ENCODE results near the gene KLRF1.
A peak's percentile ranks its signal among the peaks of the same experiment; 100 is the strongest.

The KLRF1 gene

DNA sequence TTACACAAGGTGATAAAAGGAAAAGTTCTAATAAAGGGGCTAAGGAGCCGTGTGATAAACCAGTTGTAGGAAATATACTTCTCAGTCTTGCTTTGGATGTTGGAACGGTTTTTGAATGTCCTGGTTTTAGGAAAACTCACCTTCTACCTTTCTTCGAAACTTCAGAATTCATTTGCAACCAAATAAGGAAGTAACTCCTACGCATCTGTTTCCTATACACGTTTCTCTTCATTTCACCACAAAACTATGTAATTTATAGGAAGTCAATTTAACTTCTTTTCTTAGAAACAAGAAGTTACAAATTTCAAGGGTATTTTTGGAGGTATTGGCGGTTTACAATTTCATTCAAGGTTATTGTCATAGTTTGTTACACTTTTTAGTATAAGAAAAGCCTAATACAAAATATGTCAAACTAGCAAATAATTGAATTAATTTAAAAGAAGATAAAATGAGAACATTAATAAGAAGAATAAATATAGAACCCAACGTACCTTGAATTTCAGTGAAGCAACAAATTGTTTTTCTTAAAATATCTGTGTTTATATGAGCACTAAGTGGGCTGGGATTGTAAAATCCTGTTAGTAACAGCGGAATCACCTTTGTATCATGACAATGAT lies 33.4 kb upstream of the KLRF1 start:
- FAIRE-seq: peak; percentile 70
- DNase-seq (ENCODE audit: insufficient read length): no peak
- TF ChIP-seq POLR2AphosphoS5 (IDR thresholded peaks at IDR 0.05; ENCODE audit: low read depth, low read length) (no peak), POLR2A (IDR thresholded peaks at IDR 0.05; ENCODE audit: low read depth, low read length) (no peak), TAF1 (IDR thresholded peaks at IDR 0.05; ENCODE audit: borderline replicate concordance, low read depth, low read length) (no peak)

DNA sequence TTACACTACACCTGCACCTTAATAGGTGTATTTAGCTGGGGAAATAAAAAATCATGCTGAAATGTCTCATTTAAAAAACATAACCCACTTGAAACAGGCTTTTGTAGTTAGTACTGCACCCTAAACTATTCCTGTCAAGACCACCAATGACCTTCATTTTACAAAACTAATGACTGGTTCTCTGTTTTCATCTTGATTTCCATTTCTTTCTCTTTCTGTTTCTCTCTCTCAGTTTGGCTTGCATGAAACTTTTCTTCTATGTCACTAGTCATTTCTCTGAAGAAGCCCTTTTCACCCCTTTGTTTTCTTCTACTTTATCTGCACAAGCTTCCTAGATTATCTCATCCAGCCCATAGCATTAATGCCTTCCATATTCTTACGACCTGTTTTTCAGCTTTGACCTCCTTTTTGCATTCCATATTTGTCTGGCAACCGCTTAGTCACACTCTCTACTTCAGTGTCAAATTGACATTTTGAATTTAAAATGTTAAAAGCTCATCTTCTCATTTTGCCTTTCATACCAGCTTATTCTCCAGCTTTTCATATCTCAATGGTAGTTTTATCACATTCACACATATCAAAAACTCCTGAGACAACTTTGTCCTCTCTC lies 32.7 kb upstream of the KLRF1 start:
- FAIRE-seq: no peak
- TF ChIP-seq POLR2A (IDR thresholded peaks at IDR 0.05; ENCODE audit: low read depth, low read length): no peak
- no peak for TF ChIP-seq POLR2AphosphoS5 (IDR thresholded peaks at IDR 0.05; ENCODE audit: low read depth, low read length)
- no peak for TF ChIP-seq TAF1 (IDR thresholded peaks at IDR 0.05; ENCODE audit: borderline replicate concordance, low read depth, low read length)
- no peak for DNase-seq (ENCODE audit: insufficient read length)

DNA sequence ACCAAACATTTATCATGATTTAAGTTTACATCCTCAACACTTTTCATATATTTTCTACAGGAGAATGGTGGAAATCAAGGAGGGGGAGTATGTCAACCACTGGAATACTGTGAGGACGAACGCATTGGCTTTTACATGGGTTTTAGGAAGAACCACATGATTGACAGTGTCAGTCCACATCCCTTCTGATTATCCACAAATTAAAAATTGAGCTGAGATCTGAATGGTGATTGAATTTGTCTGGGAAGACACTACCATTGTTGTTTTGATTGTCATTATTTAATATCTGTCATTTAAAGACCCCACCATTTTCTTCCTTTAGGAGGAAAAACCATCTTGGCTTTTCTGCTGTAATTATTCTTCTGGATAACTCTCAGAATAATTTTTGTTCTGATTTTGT lies 31.3 kb upstream of the KLRF1 start:
- FAIRE-seq: peak; percentile 71
- no peak for DNase-seq (ENCODE audit: insufficient read length)
- TF ChIP-seq POLR2A (IDR thresholded peaks at IDR 0.05; ENCODE audit: low read depth, low read length) (no peak), TAF1 (IDR thresholded peaks at IDR 0.05; ENCODE audit: borderline replicate concordance, low read depth, low read length) (no peak), POLR2AphosphoS5 (IDR thresholded peaks at IDR 0.05; ENCODE audit: low read depth, low read length) (no peak)

DNA sequence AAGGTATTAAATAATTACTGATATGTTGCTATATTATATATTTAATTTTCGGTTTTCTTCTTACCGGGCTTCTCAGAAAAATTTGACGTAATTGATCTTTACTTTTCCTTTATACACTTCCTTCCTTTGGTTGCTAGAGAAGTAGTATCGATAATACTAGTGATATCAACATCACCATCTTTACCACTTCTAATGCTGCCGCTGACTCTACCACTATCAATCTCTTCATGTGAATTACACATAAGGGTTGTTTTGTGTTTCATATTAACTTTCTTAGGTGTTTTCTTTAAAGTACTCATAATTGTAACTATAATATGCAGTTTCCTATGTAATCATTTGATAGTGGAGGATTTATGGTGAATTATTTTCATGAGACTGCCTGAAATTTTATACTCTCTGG lies 30.9 kb upstream of the KLRF1 start:
- no peak for FAIRE-seq
- DNase-seq (ENCODE audit: insufficient read length): no peak
- TF ChIP-seq POLR2AphosphoS5 (IDR thresholded peaks at IDR 0.05; ENCODE audit: low read depth, low read length): no peak
- TF ChIP-seq TAF1 (IDR thresholded peaks at IDR 0.05; ENCODE audit: borderline replicate concordance, low read depth, low read length): no peak
- TF ChIP-seq POLR2A (IDR thresholded peaks at IDR 0.05; ENCODE audit: low read depth, low read length): no peak

DNA sequence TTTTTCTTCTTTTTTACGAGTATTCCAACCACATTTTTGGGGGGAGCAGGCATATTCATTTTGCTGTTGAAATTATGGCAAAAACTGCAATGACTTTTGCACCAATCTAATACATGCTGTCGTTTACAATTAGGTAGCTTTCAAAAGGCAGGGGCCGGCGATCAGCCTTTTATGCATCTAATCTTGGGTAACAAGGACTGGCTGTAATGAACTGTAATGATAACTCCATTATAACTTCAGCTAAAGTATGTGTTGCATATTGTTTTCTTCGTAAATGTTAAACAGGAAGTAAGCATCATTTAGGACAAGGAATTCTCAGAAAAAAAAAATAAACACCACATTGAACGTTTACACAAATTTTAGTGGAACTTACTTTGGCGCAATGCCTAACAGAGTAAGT lies 30.3 kb upstream of the KLRF1 start:
- no peak for DNase-seq (ENCODE audit: insufficient read length)
- peak; percentile 17 for FAIRE-seq
- no peak for TF ChIP-seq TAF1 (IDR thresholded peaks at IDR 0.05; ENCODE audit: borderline replicate concordance, low read depth, low read length)
- TF ChIP-seq POLR2A (IDR thresholded peaks at IDR 0.05; ENCODE audit: low read depth, low read length): no peak
- TF ChIP-seq POLR2AphosphoS5 (IDR thresholded peaks at IDR 0.05; ENCODE audit: low read depth, low read length): no peak

DNA sequence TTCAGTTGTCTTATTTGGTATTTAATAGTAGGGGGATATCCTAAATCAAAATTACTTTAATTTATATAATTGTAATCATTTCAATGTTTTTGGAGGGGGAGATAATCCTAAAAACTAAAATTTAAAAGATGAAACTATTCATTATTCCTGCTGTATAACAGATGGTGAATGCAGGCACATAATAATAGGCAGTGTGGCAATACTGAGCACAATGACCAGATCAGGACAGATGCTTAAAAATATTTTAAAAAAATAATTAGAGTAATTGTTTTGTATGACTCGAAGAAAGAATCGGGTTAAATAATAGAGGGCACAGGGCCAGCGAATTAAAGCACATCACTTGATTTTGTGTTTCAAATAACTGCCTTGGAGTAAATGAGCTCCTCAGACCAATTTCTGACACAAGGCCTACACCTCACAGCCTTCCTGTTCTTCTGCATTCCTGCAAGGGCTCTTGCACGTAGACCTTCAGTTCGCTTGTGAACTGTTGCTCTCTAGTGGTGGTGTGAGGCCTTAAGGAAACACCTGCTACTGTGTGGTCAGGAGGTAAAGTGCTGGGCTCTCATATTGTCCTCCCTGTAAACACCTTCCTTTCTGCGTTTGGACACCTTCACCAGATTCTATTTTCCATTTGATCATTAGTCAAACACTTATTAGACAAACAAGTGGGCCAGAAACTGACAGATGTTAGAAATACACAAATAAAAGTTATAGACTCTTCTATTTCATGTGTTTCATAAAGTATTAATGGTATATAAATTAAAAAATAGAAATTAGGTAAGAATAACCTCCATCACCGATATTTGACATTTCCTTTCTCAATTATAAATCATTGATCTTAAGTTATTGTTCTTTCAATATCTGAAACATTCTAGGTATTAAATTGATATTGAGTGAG lies 29.3 kb upstream of the KLRF1 start:
- no peak for TF ChIP-seq TAF1 (IDR thresholded peaks at IDR 0.05; ENCODE audit: borderline replicate concordance, low read depth, low read length)
- no peak for TF ChIP-seq POLR2AphosphoS5 (IDR thresholded peaks at IDR 0.05; ENCODE audit: low read depth, low read length)
- no peak for TF ChIP-seq POLR2A (IDR thresholded peaks at IDR 0.05; ENCODE audit: low read depth, low read length)
- peak; percentile 93 for FAIRE-seq
- no peak for DNase-seq (ENCODE audit: insufficient read length)

DNA sequence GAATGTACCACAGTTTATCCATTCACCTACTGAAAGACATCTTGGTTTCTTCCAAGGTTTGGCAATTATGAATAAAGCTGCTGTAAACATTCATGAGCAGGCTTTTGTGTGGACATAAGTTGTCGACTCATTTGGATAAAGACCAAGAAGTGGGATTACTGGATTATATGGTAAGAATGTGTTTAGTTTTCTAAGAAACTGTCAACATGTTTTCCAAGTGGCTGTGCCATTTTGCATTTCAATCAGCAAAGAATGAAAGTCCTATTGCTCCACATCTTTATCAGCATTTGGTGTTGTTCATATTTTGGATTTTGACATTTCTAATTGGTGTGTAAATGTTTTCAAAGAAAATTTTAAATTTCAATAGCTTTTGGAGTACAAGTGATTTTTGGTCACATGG lies 27.3 kb upstream of the KLRF1 start:
- no peak for DNase-seq (ENCODE audit: insufficient read length)
- TF ChIP-seq TAF1 (IDR thresholded peaks at IDR 0.05; ENCODE audit: borderline replicate concordance, low read depth, low read length) (no peak), POLR2AphosphoS5 (IDR thresholded peaks at IDR 0.05; ENCODE audit: low read depth, low read length) (no peak), POLR2A (IDR thresholded peaks at IDR 0.05; ENCODE audit: low read depth, low read length) (no peak)
- no peak for FAIRE-seq

DNA sequence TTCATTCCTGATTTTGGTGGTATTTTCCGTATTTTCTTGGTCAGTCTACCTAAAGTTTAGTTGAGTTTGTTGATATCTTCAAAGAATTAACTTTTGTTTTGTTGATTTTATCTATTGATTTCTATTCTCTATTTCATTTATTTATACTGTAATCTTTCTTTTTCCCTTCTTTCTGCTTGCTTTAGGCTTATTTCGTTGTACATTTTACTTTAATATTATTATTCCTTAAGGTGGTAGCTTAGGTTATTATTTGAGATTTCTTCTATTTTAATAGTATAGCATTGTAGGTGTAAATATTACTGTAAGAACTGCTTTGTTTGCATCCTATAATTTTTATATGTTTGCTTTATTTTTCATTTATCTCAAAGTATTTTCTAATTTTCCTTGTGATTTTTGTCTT lies 21.4 kb upstream of the KLRF1 start:
- TF ChIP-seq TAF1 (IDR thresholded peaks at IDR 0.05; ENCODE audit: borderline replicate concordance, low read depth, low read length) (no peak), POLR2A (IDR thresholded peaks at IDR 0.05; ENCODE audit: low read depth, low read length) (no peak)
- no peak for DNase-seq (ENCODE audit: insufficient read length)
- no peak for FAIRE-seq

DNA sequence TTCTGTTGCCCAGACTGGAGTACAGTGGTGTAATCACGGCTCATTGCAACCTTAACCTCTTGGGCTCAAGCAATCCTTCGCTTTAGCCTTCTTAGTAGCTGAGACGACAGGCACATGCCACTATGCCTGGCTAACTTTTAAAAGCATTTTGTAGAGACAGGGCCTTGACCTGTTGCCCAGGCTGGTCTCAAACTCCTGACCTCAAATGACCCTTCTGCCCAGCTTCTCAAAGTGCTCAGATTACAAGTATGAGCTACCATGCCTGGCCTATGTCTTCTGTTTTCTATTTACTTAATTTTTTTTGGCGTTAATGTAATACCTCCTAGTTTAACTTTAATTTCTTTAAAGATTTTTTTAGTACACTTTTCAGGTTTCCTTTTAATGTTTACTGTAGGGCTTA lies 20.6 kb upstream of the KLRF1 start:
- FAIRE-seq (no peak), DNase-seq (ENCODE audit: insufficient read length) (no peak)
- no peak for TF ChIP-seq POLR2AphosphoS5 (IDR thresholded peaks at IDR 0.05; ENCODE audit: low read depth, low read length)
- no peak for TF ChIP-seq TAF1 (IDR thresholded peaks at IDR 0.05; ENCODE audit: borderline replicate concordance, low read depth, low read length)
- no peak for TF ChIP-seq POLR2A (IDR thresholded peaks at IDR 0.05; ENCODE audit: low read depth, low read length)

DNA sequence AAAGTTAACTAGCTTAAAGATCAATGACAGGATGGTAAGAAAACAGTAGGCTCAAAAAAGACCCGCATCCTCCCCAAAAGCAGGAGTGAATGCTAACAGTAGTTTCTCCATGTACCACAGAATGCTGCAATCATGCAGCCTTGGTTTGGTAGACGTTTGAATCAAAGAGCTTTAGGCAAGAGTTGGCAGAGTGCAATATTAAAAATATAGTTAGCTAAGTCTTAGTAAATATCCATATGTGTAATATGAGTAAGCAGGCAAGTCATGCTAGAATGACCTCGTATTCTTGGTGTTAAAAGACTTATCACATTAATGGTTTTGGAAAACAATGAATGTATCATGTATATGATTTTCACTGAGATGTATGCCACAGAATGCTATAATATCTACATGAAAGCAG lies 18.8 kb upstream of the KLRF1 start:
- TF ChIP-seq TAF1 (IDR thresholded peaks at IDR 0.05; ENCODE audit: borderline replicate concordance, low read depth, low read length) (no peak), POLR2A (IDR thresholded peaks at IDR 0.05; ENCODE audit: low read depth, low read length) (no peak), POLR2AphosphoS5 (IDR thresholded peaks at IDR 0.05; ENCODE audit: low read depth, low read length) (no peak)
- FAIRE-seq (no peak), DNase-seq (ENCODE audit: insufficient read length) (no peak)

DNA sequence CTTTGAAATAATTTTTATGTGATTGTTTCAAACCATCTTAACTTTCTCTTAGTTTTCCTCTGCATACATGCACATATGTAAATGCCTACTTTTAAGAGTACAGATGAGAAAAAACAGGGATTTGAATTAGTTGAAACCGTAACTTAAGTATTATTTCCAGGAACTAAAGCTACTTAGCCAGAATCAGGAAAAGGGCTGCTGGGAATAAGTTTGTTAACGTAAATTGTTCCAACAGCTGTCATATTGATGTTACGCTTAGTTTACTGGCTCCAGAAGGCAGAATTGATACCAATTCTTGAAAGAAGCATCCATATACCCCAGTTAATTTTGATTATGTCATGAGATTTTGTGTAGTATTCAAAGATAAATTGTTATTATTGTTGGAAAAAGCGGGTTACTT lies 17.9 kb upstream of the KLRF1 start:
- DNase-seq (ENCODE audit: insufficient read length): no peak
- FAIRE-seq: no peak
- TF ChIP-seq TAF1 (IDR thresholded peaks at IDR 0.05; ENCODE audit: borderline replicate concordance, low read depth, low read length): no peak
- TF ChIP-seq POLR2AphosphoS5 (IDR thresholded peaks at IDR 0.05; ENCODE audit: low read depth, low read length): no peak
- no peak for TF ChIP-seq POLR2A (IDR thresholded peaks at IDR 0.05; ENCODE audit: low read depth, low read length)
